HUES48 (cell line): ENCODE data around the gene SLC44A3.

Source experiments
- H3K27ac ChIP-seq: one replicate; pipeline ENCODE4 v1.7.0; 2013; ENCODE audit warnings: low read depth, low read length, inconsistent platforms
- H3K27me3 ChIP-seq: 2 replicates; pipeline ENCODE4 v1.6.1; 2013; ENCODE audit warnings: mild to moderate bottlenecking, low read length; ENCODE audit not compliant: control insufficient read depth, insufficient read depth
- H3K36me3 ChIP-seq: 2 replicates; pipeline ENCODE4 v1.6.1; 2013; ENCODE audit warnings: low read length; ENCODE audit not compliant: control insufficient read depth, insufficient read depth
- H3K4me1 ChIP-seq: 2 replicates; pipeline ENCODE4 v1.6.1; 2013; ENCODE audit warnings: mild to moderate bottlenecking, low read length; ENCODE audit not compliant: control insufficient read depth, insufficient read depth
- H3K4me3 ChIP-seq: 2 replicates; pipeline ENCODE4 v1.5.1; 2013; ENCODE audit warnings: mild to moderate bottlenecking, low read depth, low read length
- H3K9ac ChIP-seq: 2 replicates; pipeline ENCODE4 v1.6.1; 2013; ENCODE audit warnings: mild to moderate bottlenecking, low read depth, low read length, moderate library complexity
- H3K9me3 ChIP-seq: 2 replicates; pipeline ENCODE4 v1.6.1; 2013; ENCODE audit warnings: low read length; ENCODE audit not compliant: control insufficient read depth, insufficient read depth

The SLC44A3 gene

GRCh38 chr1:94790246-94790645 is 29.9 kb upstream of the SLC44A3 start:
- H3K27ac ChIP-seq, result no peak overlapping the region

GRCh38 chr1:94790670-94791069 is 29.5 kb upstream of the SLC44A3 start:
- Histone ChIP-seq H3K27ac (no peak overlapping the region), H3K4me1 (no peaks in the 10 kb centered on the region), H3K9ac (no peak overlapping the region), H3K36me3 (no peaks in the 10 kb centered on the region), H3K9me3 (no peaks in the 10 kb centered on the region), H3K27me3 (no peaks in the 10 kb centered on the region), H3K4me3 (no peak overlapping the region)

More at GRCh38 chr1:94790246-94790645, 29.9 kb upstream of the SLC44A3 start:
- H3K9me3 ChIP-seq, result no peaks in the 10 kb centered on the region
- H3K4me1 ChIP-seq, result no peaks in the 10 kb centered on the region
- no peaks in the 10 kb centered on the region for H3K36me3 ChIP-seq
- no peak overlapping the region for H3K4me3 ChIP-seq
- H3K27me3 ChIP-seq, result no peaks in the 10 kb centered on the region
- H3K9ac ChIP-seq, result no peak overlapping the region

- Histone ChIP-seq H3K9ac (no peak overlapping the region), H3K4me3 (no peak overlapping the region), H3K36me3 (no peaks in the 10 kb centered on the region), H3K4me1 (no peaks in the 10 kb centered on the region), H3K27me3 (no peaks in the 10 kb centered on the region), H3K27ac (no peak overlapping the region), H3K9me3 (no peaks in the 10 kb centered on the region)
These were observed 27.5 kb upstream of the SLC44A3 start for GRCh38 chr1:94792473-94793295.

- H3K4me3 ChIP-seq, result no peak overlapping the region
- no peaks in the 10 kb centered on the region for H3K36me3 ChIP-seq
- no peak overlapping the region for H3K27ac ChIP-seq
- no peak overlapping the region for H3K9ac ChIP-seq
- H3K27me3 ChIP-seq, result no peaks in the 10 kb centered on the region
- no peaks in the 10 kb centered on the region for H3K9me3 ChIP-seq
- H3K4me1 ChIP-seq, result no peaks in the 10 kb centered on the region
These were observed 26.9 kb upstream of the SLC44A3 start for GRCh38 chr1:94793296-94793656.

- H3K4me3 ChIP-seq, result no peak overlapping the region
- no peaks in the 10 kb centered on the region for H3K27me3 ChIP-seq
- no peaks in the 10 kb centered on the region for H3K4me1 ChIP-seq
- no peak overlapping the region for H3K27ac ChIP-seq
- no peaks in the 10 kb centered on the region for H3K9me3 ChIP-seq
- no peaks in the 10 kb centered on the region for H3K36me3 ChIP-seq
- H3K9ac ChIP-seq, result no peak overlapping the region
These were observed 24.7 kb upstream of the SLC44A3 start for GRCh38 chr1:94795434-94795833.

- Histone ChIP-seq H3K9me3 (no peaks in the 10 kb centered on the region), H3K27ac (no peak overlapping the region), H3K9ac (no peak overlapping the region), H3K4me1 (peaks cover 5% of the 10 kb centered on the region), H3K36me3 (no peaks in the 10 kb centered on the region), H3K4me3 (no peak overlapping the region), H3K27me3 (no peaks in the 10 kb centered on the region)
These were observed 23.9 kb upstream of the SLC44A3 start for GRCh38 chr1:94796266-94796665.

GRCh38 chr1:94797291-94797690 is 22.9 kb upstream of the SLC44A3 start:
- Histone ChIP-seq H3K4me3 (no peak overlapping the region), H3K27me3 (no peaks in the 10 kb centered on the region), H3K4me1 (peaks cover 16% of the 10 kb centered on the region), H3K9me3 (no peaks in the 10 kb centered on the region), H3K36me3 (no peaks in the 10 kb centered on the region), H3K27ac (no peak overlapping the region), H3K9ac (no peak overlapping the region)

GRCh38 chr1:94798054-94798453 is 22.1 kb upstream of the SLC44A3 start:
- no peak overlapping the region for H3K27ac ChIP-seq
- H3K9me3 ChIP-seq, result no peaks in the 10 kb centered on the region
- H3K4me3 ChIP-seq, result no peak overlapping the region
- no peak overlapping the region for H3K9ac ChIP-seq
- H3K27me3 ChIP-seq, result no peaks in the 10 kb centered on the region
- H3K4me1 ChIP-seq, result peaks cover 18% of the 10 kb centered on the region
- H3K36me3 ChIP-seq, result no peaks in the 10 kb centered on the region

GRCh38 chr1:94798462-94798861 is 21.7 kb upstream of the SLC44A3 start:
- Histone ChIP-seq H3K27me3 (no peaks in the 10 kb centered on the region), H3K27ac (no peak overlapping the region), H3K4me1 (peaks cover 18% of the 10 kb centered on the region), H3K36me3 (no peaks in the 10 kb centered on the region), H3K9me3 (no peaks in the 10 kb centered on the region), H3K4me3 (no peak overlapping the region), H3K9ac (no peak overlapping the region)

GRCh38 chr1:94799206-94799605 is 21.0 kb upstream of the SLC44A3 start:
- Histone ChIP-seq H3K4me3 (no peak overlapping the region), H3K27ac (no peak overlapping the region), H3K27me3 (no peaks in the 10 kb centered on the region), H3K9me3 (no peaks in the 10 kb centered on the region), H3K36me3 (no peaks in the 10 kb centered on the region), H3K9ac (no peak overlapping the region), H3K4me1 (peaks cover 18% of the 10 kb centered on the region)

- peaks cover 25% of the 10 kb centered on the region for H3K4me1 ChIP-seq
- peak overlapping the region; percentile 23 for H3K27ac ChIP-seq
- H3K4me3 ChIP-seq, result no peak overlapping the region
- no peak overlapping the region for H3K9ac ChIP-seq
- H3K36me3 ChIP-seq, result no peaks in the 10 kb centered on the region
- H3K9me3 ChIP-seq, result no peaks in the 10 kb centered on the region
- no peaks in the 10 kb centered on the region for H3K27me3 ChIP-seq
These were observed 18.1 kb upstream of the SLC44A3 start for GRCh38 chr1:94801919-94802546.
